ENCODE results near the gene ING5.

Gene ING5

GRCh38 chr2:241708879-241709278 is 7.0 kb downstream of the ING5 start:
- DNase-seq: no peak

GRCh38 chr2:241719093-241719492 is 17.3 kb downstream of the ING5 start:
- DNase-seq: no peak

DNA sequence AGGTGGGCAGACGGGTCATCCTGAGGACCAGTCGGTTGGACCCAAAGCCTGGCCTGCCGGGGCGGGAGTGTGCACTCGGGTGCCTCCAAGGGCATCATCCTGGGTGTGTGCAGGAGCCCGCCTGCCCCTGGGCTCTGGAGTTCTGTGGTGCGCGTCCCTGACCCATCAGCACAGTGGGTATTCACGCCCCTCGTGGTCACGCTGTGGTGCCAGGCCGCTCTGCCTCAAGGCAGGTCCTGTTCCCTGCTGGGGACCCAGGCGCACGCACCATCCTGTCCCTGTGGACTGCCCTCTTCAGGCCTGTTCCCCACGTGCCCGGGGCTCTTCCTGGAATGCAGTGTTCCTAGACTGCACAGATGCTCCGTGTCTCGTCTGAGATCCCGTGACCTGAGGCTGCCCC is 18.3 kb downstream of the ING5 start:
- DNase-seq: no peak

DNA sequence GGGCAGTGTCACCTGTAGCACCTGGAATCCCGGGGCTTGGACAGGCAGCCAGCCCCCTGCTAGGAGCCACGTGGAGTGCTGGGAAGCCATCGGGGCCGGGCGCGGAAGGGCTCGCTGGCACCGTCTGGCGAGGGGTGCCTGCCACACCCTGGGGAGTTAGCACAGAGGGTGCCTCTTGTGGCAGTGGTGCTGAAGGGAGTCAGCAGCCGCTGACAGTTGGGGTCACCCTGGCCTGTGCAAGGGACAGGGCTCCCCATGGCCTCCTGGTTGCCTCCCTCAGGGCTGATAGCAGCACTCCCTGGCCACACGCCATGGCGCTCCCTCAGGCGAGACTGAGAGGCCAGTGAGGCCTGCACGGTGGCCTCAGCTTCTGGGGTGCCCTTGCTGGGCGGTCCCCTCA is 18.7 kb downstream of the ING5 start:
- DNase-seq: no peak

GRCh38 chr2:241721852-241722251 is 20.0 kb downstream of the ING5 start:
- DNase-seq: no peak

GRCh38 chr2:241722896-241723454 is 21.1 kb downstream of the ING5 start:
- DNase-seq: no peak

DNA sequence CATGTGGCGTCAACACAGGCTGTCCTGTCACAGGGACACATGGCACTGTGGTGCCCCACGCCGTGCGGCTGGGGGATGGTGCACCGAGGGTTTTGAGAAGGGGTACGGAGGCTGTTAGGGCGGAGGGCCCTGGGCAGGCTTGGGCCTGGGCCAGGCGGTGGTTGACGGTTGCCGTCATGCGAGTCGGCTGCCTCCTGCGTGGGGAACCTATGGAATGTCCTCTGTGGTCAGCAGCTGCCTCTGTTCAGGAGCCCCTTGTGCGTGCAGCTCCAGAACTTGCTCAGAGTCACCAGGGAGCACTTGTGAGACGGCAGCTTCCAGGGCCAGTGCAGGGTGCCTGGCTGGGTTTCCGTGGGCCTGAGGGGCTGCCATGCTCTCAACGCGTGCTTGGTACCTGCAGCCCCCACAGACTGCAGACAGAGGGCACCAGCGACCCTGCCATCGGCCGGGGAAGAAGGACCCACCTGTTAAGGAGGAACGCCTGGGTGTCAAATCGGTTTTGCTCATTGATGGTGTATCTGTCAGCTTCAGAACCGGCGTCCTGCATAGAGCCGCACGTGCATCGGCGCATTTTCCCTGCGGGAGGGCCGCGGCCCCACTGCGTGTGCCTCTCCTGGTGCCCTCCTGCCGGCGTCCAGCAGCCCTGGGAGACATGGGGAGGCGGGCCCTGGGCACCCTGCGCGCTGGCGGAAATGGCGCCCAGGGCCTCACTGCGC is 22.6 kb downstream of the ING5 start:
- DNase-seq: peak; percentile 46

- no peak for DNase-seq
Measured at GRCh38 chr2:241724975-241725870, 23.4 kb downstream of the ING5 start.

DNA sequence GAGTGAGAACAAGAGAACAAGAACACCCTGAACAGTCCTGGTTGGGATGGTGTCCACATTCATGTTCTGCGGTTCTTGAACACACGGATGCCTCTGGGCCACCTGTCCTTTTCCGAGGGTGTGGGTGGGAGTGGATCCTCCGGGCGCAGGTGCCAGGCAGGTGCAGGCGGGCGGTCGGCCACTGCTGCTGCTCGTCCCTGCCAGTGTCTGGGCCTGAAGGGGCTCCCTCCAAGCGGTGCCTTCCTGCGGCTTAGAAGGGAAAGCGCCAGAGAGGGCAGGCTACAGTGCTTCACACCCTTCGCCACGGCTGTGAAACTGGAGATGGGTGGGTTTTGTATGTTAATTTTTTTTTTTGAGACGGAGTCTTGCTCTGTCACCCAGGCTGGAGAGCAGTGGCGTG is 24.6 kb downstream of the ING5 start:
- no peak for DNase-seq

GRCh38 chr2:241728000-241728399 is 26.2 kb downstream of the ING5 start:
- DNase-seq: no peak

DNA sequence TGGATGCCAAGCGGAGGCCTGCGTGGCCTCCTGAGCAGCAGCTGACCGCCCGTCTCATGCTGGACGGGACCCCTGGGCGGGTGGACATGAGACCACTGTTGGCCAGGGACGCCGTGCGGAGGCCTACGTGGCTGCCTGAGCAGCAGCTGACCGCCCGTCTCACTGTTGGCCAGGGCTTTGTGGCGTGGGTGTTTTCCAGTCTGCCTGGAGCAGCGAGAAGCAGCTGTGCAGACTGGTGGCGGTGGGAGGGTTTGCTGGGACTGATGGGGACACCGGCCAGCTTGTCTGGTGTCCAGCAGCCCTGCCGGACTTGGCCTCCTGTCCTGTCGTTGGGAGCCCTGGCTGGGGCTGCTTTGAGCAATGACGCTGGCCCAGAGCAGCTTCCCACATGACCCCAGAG is 26.8 kb downstream of the ING5 start:
- no peak for DNase-seq

DNA sequence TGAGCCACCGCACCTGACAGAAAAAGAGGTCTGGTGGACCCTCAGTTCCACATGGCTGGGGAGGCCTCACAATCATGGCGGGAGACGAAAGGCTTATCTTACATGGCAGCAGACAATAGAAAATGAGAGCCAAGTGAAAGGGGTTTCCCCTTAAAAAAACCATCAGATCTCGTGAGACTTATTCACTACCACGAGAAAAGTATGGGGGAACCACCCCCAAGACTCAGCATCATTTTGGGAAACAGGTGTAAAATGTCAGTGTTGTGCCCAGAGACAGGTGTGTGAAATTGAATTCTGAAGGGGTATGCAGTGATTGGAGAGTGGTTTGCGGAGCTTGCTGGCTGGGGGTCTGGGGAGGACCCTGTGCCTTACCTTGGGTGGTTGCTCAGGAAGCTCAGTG is 28.0 kb downstream of the ING5 start:
- DNase-seq: no peak

GRCh38 chr2:241730671-241731293 is 28.9 kb downstream of the ING5 start:
- DNase-seq: peak; percentile 33

DNA sequence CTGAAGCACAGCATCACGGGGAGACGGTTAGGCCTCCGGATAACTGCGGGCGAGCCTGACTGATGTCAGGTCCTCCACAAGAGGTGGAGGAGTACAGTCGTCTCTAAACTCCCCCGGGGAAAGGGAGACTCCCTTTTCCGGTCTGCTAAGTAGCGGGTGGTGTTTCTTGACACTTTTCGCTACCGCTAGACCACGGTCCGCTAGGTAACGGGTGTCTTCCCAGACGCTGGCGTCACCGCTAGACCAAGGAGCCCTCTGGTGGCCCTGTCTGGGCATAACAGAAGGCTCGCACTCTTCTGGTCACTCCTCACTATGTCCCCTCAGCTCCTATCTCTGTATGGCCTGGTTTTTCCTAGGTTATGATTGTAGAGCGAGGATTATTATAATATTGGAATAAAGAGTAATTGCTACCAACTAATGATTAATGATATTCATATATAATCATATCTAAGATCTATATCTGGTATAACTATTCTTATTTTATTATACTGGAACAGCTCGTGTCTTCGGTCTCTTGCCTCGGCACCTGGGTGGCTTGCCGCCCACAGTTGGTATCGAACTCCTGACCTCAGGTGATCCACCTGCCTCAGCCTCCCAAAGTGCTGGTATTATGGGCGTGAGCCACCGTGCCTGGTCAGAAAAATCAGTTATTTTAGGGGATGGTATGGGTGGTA is 30.8 kb downstream of the ING5 start:
- DNase-seq: peak; percentile 51

- no peak for DNase-seq
Measured at GRCh38 chr2:241733391-241734207, 31.8 kb downstream of the ING5 start.

DNA sequence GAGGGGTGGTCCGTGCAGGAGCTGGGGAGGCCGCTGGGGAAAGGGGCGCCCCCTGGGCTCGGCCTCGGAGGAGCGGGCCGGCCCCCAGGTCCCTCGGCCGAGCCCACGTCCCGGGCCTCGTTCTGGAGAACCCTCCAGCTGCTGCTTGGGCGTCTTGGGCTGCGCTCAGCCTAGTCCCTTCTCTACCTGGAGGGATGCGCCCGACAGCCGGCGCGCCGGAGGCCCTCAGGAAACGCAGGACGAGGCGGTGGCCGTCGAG is 32.3 kb downstream of the ING5 start:
- DNase-seq: no peak

GRCh38 chr2:241734467-241735208 is 32.8 kb downstream of the ING5 start, which contains the start of gene D2HGDH:
TSS of gene D2HGDH (plus strand) at chr2:241734630. CDS start at chr2:241735225, 595 bp downstream.
- peak; percentile 94 for DNase-seq

DNA sequence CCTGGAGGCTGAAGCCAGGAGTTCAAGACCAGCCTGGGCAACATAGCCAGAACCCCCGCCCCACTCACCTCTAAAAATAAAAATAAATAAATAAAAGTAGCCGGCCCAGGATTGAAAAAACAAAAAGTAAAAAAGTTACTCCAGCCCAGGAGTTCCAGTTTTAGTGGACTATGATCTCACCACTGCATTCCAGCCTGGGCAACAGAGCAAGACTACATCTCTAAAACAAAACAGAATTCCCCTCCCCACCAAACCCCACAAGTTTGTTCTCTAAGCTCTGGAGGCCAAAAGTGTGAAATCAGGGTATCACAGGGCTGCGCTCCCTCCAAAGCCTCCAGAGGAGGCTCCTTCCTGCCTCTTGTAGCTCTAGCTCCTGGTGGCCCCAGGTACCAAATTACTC is 34.3 kb downstream of the ING5 start:
- no peak for DNase-seq

GRCh38 chr2:241738040-241738686 is 36.3 kb downstream of the ING5 start:
- no peak for DNase-seq

- no peak for DNase-seq
Measured at GRCh38 chr2:241739177-241739576, 37.3 kb downstream of the ING5 start.

GRCh38 chr2:241739651-241740050 is 37.8 kb downstream of the ING5 start:
- DNase-seq: no peak
